ENCODE data around the gene PPP2R2B.
"Not testable (repeated sequence)": the region's sequence is repeated elsewhere in the genome, so short reads cannot be mapped to it uniquely, and the experiment has no call there.

The PPP2R2B gene

GRCh38 chr5:146624179-146624578 is 254.4 kb downstream of the PPP2R2B start:
- in situ Hi-C loops (cut with MboI; ENCODE audit: low sequenced_read_pairs), result no loop called here

- in situ Hi-C loops (cut with MboI; ENCODE audit: low sequenced_read_pairs), result no loop called here
Observed at GRCh38 chr5:146623666-146624065, 254.9 kb downstream of the PPP2R2B start.

GRCh38 chr5:146623009-146623408 is 255.5 kb downstream of the PPP2R2B start:
- in situ Hi-C loops (cut with MboI; ENCODE audit: low sequenced_read_pairs), result no loop called here

GRCh38 chr5:146622391-146622790 is 256.2 kb downstream of the PPP2R2B start:
- in situ Hi-C loops (cut with MboI; ENCODE audit: low sequenced_read_pairs), result no loop called here

- in situ Hi-C loops (cut with MboI; ENCODE audit: low sequenced_read_pairs), result no loop called here
Observed at GRCh38 chr5:146620669-146621051, 257.9 kb downstream of the PPP2R2B start.

- in situ Hi-C loops (cut with MboI; ENCODE audit: low sequenced_read_pairs), result no loop called here
Observed at GRCh38 chr5:146620031-146620668, 258.4 kb downstream of the PPP2R2B start.

GRCh38 chr5:146618434-146618833 is 260.1 kb downstream of the PPP2R2B start:
- in situ Hi-C loops (cut with MboI; ENCODE audit: low sequenced_read_pairs), result no loop called here

GRCh38 chr5:146609731-146610130 is 268.8 kb downstream of the PPP2R2B start:
- in situ Hi-C loops (cut with MboI; ENCODE audit: low sequenced_read_pairs), result not testable (repeated sequence)

GRCh38 chr5:146607659-146608332 is 270.8 kb downstream of the PPP2R2B start:
- in situ Hi-C loops (cut with MboI; ENCODE audit: low sequenced_read_pairs), result no loop called here

- in situ Hi-C loops (cut with MboI; ENCODE audit: low sequenced_read_pairs), result no loop called here
Observed at GRCh38 chr5:146606893-146607292, 271.7 kb downstream of the PPP2R2B start.

- in situ Hi-C loops (cut with MboI; ENCODE audit: low sequenced_read_pairs), result no loop called here
Observed at GRCh38 chr5:146600376-146600775, 278.2 kb downstream of the PPP2R2B start.

- in situ Hi-C loops (cut with MboI; ENCODE audit: low sequenced_read_pairs), result no loop called here
Observed at GRCh38 chr5:146599261-146599660, 279.3 kb downstream of the PPP2R2B start.

- in situ Hi-C loops (cut with MboI; ENCODE audit: low sequenced_read_pairs), result no loop called here
Observed at GRCh38 chr5:146595088-146595487, 283.5 kb downstream of the PPP2R2B start.

GRCh38 chr5:146592352-146592751 is 286.2 kb downstream of the PPP2R2B start:
- in situ Hi-C loops (cut with MboI; ENCODE audit: low sequenced_read_pairs), result no loop called here

- in situ Hi-C loops (cut with MboI; ENCODE audit: low sequenced_read_pairs), result no loop called here
Observed at GRCh38 chr5:146589028-146589345, 289.6 kb downstream of the PPP2R2B start.

- in situ Hi-C loops (cut with MboI; ENCODE audit: low sequenced_read_pairs), result no loop called here
Observed at GRCh38 chr5:146588331-146589027, 290.1 kb downstream of the PPP2R2B start.

- in situ Hi-C loops (cut with MboI; ENCODE audit: low sequenced_read_pairs), result no loop called here
Observed at GRCh38 chr5:146586752-146587151, 291.8 kb downstream of the PPP2R2B start.

GRCh38 chr5:146584750-146585149 is 293.8 kb downstream of the PPP2R2B start:
- in situ Hi-C loops (cut with MboI; ENCODE audit: low sequenced_read_pairs), result no loop called here

- in situ Hi-C loops (cut with MboI; ENCODE audit: low sequenced_read_pairs), result no loop called here
Observed at GRCh38 chr5:146582051-146582596, 296.4 kb downstream of the PPP2R2B start.

GRCh38 chr5:146580237-146580636 is 298.3 kb downstream of the PPP2R2B start:
- in situ Hi-C loops (cut with MboI; ENCODE audit: low sequenced_read_pairs), result no loop called here

GRCh38 chr5:146574713-146575112 is 303.8 kb downstream of the PPP2R2B start:
- in situ Hi-C loops (cut with MboI; ENCODE audit: low sequenced_read_pairs), result no loop called here

GRCh38 chr5:146568161-146568560 is 310.4 kb downstream of the PPP2R2B start:
- in situ Hi-C loops (cut with MboI; ENCODE audit: low sequenced_read_pairs), result no loop called here

All from HL-60/S4 (cell line).